Measurements from ENCODE around the gene TAS2R60.
"Not testable (repeated sequence)": the region's sequence is repeated elsewhere in the genome, so short reads cannot be mapped to it uniquely, and the experiment has no call there.

TAS2R60 gene

GRCh38 chr7:143477501-143478150 lies 34.4 kb downstream of the TAS2R60 start, which contains the start of gene TAS2R41:
Gene TAS2R41 (plus strand): TSS chr7:143477873. CDS start chr7:143477873, 0 bp downstream.
- no peak for DNase-seq (ENCODE audit: low spot score)

DNA sequence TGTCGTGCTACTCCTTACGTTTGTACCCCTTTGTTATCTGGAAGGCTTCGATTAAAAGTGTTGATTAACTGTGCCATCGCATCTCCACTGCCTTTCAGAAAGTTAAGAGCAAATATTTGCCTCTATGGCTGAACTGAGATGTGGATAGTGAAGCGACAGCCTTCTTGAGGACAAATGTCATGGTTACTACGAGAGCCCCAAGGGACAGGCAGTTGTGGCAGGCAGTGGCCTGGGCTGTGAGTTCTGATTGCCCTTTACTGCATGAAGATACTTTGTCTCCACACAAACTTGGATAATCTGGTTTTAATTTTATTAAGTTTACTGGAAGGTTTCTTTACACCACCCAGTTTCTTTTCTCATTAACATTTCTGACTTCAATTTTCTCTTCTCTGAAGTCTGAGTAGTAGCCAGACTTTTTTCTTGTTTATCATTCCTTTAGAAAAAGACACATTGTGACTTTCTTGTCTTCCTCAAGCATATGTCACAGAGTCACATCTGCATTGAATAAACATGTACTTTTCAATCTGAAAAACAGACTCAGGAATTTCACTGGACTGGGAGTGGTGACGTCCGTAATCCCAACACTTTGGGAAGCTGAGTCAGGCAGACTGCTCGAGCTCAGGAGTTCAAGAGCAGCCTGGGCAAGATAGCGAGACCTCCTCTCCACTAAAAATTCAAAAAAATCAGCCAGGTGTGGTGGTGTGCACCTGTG lies 36.0 kb downstream of the TAS2R60 start:
- no peak for DNase-seq (ENCODE audit: low spot score)

GRCh38 chr7:143480501-143480900 lies 37.2 kb downstream of the TAS2R60 start:
- DNase-seq (ENCODE audit: low spot score) = no peak

DNA sequence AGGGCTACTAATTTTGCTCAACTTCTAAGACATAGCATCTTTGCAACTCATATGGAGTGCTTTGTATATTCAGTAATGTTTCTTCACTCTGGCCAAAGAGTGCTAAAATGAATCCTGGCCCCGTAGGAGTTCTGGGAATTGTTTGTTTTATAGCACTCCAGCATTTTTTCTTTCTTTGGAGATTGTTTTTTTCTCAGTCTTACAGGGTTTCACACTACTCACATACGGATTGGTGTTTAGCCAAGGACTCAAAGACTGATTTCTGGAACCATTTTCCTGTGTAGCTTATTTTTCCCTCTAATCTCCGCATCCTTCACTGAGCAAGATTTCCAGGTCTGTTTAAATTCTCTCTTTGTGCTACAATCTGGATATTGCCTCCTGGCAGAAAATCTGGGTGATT lies 40.9 kb downstream of the TAS2R60 start:
- no peak for DNase-seq (ENCODE audit: low spot score)

DNA sequence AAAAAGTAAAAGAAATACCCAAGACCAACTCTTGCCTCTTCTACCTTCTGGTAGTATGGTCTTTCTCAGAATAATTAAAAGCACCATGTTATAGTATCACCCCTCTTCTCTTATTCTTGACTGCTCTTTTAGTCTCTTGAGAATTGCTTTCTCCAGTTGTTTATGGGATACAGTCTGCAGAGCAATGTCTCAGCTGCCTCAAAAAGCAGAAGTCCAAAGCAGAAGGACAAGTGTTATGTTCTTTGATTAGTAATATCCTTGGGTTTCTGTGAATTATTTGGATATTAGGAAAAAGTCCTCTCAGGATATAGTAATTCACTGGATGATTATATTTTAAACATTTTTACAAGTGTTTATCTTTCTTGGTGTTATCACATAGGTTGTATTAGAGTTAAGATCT lies 41.8 kb downstream of the TAS2R60 start:
- DNase-seq (ENCODE audit: low spot score) = no peak

DNA sequence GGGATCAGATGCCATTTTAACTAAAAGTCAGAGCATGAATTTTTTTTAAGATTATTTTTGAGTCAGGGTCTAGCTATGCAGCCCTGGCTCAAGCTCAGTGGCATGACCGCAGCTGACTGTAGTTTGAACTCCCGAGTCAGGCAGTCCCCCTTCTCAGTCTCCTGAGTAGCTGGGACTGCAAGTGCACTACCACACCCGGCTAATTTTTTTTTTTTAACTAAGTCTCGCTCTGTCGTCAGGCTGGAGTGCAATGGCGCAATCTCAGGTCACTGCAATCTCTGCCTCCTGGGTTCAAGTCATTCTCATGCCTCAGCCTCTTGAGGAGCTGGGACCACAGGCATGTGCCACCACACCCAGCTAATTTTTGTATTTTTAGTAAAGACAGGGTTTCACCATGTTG lies 42.2 kb downstream of the TAS2R60 start:
- no peak for DNase-seq (ENCODE audit: low spot score)

DNA sequence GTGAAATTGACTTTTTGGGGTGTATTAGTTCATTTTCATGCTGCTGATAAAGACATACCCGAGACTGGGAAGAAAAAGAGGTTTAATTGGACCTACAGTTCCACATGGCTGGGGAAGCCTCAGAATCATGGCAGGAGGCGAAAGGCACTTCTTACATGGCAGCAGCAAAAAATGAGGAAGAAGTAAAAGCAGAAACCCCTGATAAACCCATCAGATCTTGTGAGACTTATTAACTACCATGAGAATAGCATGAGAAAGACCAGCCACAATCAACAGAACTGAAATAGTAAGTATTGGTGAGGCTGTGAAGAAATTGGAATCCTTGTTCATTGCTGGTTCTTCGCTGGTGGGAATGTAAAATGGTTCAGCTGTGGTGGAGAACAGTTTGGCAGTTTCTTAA lies 43.0 kb downstream of the TAS2R60 start:
- DNase-seq (ENCODE audit: low spot score) = not testable (repeated sequence)

- DNase-seq (ENCODE audit: low spot score) = no peak
Measured at GRCh38 chr7:143487061-143487460, 43.8 kb downstream of the TAS2R60 start.

DNA sequence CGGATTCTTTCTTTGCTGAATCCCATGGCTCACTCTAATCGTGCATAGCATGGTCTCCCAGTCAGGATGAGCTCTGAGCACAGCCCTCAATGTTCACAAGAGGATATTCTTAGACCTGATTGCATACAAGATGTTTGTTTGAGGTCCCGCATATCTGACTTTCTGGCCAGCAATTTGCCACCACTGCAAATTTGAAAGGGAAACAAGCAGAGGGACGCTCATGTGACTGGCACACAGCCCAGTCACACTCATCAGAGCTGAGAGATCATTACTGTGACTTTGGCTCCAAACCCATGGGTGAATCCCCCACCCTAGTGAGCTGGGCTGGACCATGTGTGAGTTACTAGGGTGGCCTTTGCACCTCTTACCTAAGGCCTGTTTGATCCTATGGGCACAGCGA lies 44.3 kb downstream of the TAS2R60 start:
- DNase-seq (ENCODE audit: low spot score) = peak; percentile 31

GRCh38 chr7:143490717-143491306 lies 47.6 kb downstream of the TAS2R60 start:
- DNase-seq (ENCODE audit: low spot score) = no peak

GRCh38 chr7:143492043-143492471 lies 48.8 kb downstream of the TAS2R60 start:
- DNase-seq (ENCODE audit: low spot score) = peak; percentile 47

DNA sequence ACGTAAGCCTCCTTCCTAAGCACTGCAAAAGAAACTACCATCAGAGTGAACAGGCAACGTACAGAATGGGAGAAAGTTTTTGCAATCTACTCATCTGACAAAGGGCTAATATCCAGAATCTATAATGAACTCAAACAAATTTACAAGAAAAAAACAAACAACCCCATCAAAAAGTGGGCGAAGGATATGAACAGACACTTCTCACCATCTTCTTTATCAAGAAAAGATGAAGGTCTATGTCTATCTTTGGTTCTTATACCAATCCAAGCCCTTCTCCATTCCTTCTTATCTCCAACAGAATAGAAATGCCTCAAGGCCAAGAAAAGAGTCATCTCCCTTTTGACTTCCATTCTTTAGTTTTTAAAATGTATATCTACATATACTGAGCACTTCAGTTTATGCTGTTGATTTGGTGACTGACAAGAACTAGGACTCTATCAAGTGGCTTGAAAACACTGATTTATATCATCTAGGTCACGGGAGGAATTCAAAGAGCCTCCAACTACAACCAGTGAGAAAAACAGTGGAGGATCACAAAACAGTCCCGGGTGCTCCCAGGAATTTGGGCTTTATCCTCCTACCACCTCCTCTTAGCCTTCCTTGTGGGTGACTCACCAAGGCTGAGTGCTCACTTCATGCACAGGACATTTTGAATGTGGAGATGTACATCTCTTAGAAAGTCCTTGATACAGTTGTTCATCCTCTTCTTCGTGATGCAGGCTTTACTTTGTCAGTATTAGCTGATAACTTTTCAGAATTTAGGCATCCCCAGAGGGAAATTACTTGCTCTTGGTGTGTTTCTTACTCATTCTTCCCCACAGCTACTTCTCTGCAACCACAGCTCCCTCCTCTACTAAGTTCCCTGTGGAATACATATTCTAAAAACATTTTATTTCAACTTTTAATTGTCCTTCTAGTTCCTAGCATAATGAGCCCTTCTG lies 49.8 kb downstream of the TAS2R60 start:
- no peak for DNase-seq (ENCODE audit: low spot score)

GRCh38 chr7:143493751-143494150 lies 50.5 kb downstream of the TAS2R60 start:
- no peak for DNase-seq (ENCODE audit: low spot score)

Data from hepatic stellate cell (primary cell).